H1 (cell line): Measurements from ENCODE around the gene PLA2G4A. TPM values are rescaled to one million over a fixed set of nuclear protein-coding genes. Genes with fewer than 3 reads are reported as not detected.

Experiments used
- CTCF ChIA-PET: fragments of 300-600 bp; sonication (Branson Sonifier 250); formaldehyde crosslinking; loops from one replicate; lab custom pipeline; 2021; ENCODE audit not compliant: partially characterized antibody; lab: Charles Lee
- POLR2A ChIA-PET: fragments of 300-600 bp; sonication (Branson Sonifier 250); formaldehyde crosslinking; loops from one replicate; lab custom pipeline; 2021; ENCODE audit warnings: inconsistent platforms; ENCODE audit not compliant: partially characterized antibody; lab: Charles Lee
- DNase-seq, 2 experiments: peaks; one replicate each; pipeline versions ENCODE4 v3.0.0 to v3.0.0-alpha.2; 2010 to 2022; ENCODE audit warnings: low spot score in 2 of 2, low read depth in 1 of 2, mixed read lengths in 1 of 2
- FAIRE-seq: peaks from 2 replicates; lab custom pipeline; 2011; peaks lifted over from hg19 to GRCh38; lab: Jason Lieb, UNC
- H2AFZ ChIP-seq: 2 replicates; pipeline ENCODE4 v1.8.1; 2012; ENCODE audit warnings: low read length, inconsistent platforms
- H2AK5ac ChIP-seq: 2 replicates; pipeline ENCODE4 v1.6.1; 2013; ENCODE audit warnings: low read depth, low read length
- H2BK120ac ChIP-seq: replicated peaks from 2 replicates; pipeline ENCODE3; 2013; ENCODE audit warnings: low read depth, low read length, inconsistent platforms
- H2BK12ac ChIP-seq: 2 replicates; pipeline ENCODE4 v1.6.1; 2013; ENCODE audit warnings: low read depth, low read length
- H2BK15ac ChIP-seq: 2 replicates; pipeline ENCODE4 v1.6.1; 2013; ENCODE audit warnings: low read length
- H2BK20ac ChIP-seq: 2 replicates; pipeline ENCODE4 v1.6.1; 2013; ENCODE audit warnings: low read length
- H2BK5ac ChIP-seq: 2 replicates; pipeline ENCODE4 v1.6.1; 2013; ENCODE audit warnings: low read depth, low read length
- H3K14ac ChIP-seq: 2 replicates; pipeline ENCODE4 v1.6.1; 2013; ENCODE audit warnings: inconsistent platforms; ENCODE audit not compliant: insufficient read length
- H3K18ac ChIP-seq: 2 replicates; pipeline ENCODE4 v1.6.1; 2013; ENCODE audit warnings: low read length; ENCODE audit errors: extremely low read depth
- H3K23ac ChIP-seq: 2 replicates; pipeline ENCODE4 v1.6.1; 2013; ENCODE audit warnings: inconsistent platforms; ENCODE audit not compliant: insufficient read length
- H3K23me2 ChIP-seq: 2 replicates; pipeline ENCODE4 v1.6.1; 2013; ENCODE audit warnings: low read depth, low read length
- H3K27ac ChIP-seq: 2 replicates; pipeline ENCODE4 v1.6.1; 2011; ENCODE audit warnings: low read depth, low read length, inconsistent platforms
- H3K27me3 ChIP-seq, 4 experiments: replicated peaks in 1 of 4; 1 replicate in 1 of 4; 2 replicates in 3 of 4; pipeline versions ENCODE4 v1.6.1 to v1.8.1; 2011 to 2013; ENCODE audit warnings: low read length in 3 of 4, mild to moderate bottlenecking in 3 of 4, inconsistent platforms in 2 of 4, mixed read lengths in 2 of 4, moderate library complexity in 1 of 4; ENCODE audit not compliant: control insufficient read depth in 3 of 4, insufficient read depth in 3 of 4; ENCODE audit errors: extremely low read depth in 1 of 4
- H3K36me3 ChIP-seq, 4 experiments: 2 replicates each; pipeline versions ENCODE4 v1.6.1 to v1.8.1; 2011 to 2013; ENCODE audit warnings: mild to moderate bottlenecking in 4 of 4, low read length in 3 of 4, moderate library complexity in 2 of 4, control low read depth in 1 of 4, inconsistent platforms in 1 of 4; ENCODE audit not compliant: insufficient read depth in 4 of 4, control insufficient read depth in 2 of 4
- H3K4ac ChIP-seq: replicated peaks from 2 replicates; pipeline ENCODE3; 2013; ENCODE audit warnings: low read length, low read depth, mixed read lengths, inconsistent platforms; ENCODE audit not compliant: insufficient read length
- H3K4me1 ChIP-seq, 4 experiments: replicated peaks in 1 of 4; 1 replicate in 1 of 4; 2 replicates in 3 of 4; pipeline versions ENCODE4 v1.6.1 to v1.8.1; 2011 to 2013; ENCODE audit warnings: low read length in 3 of 4, inconsistent platforms in 2 of 4, mixed read lengths in 1 of 4; ENCODE audit not compliant: insufficient read depth in 4 of 4, control insufficient read depth in 3 of 4
- H3K4me2 ChIP-seq, 2 experiments: 2 replicates each; pipeline versions ENCODE4 v1.6.1 to v1.8.1; 2011 to 2013; ENCODE audit warnings: low read depth in 2 of 2, low read length in 2 of 2, control low read depth in 1 of 2, inconsistent platforms in 1 of 2, mild to moderate bottlenecking in 1 of 2; ENCODE audit not compliant: insufficient read depth in 1 of 2
- H3K4me3 ChIP-seq, 4 experiments: fragments of 200-600, 300-600 bp in 1 of 4; sonication (generic), shearing (Covaris generic), sonication (Bioruptor Twin) in 1 of 4; 2 replicates each; pipeline versions ENCODE4 v1.5.1 to v1.8.1; 2011 to 2016; ENCODE audit warnings: low read length in 4 of 4, low read depth in 3 of 4, control low read depth in 2 of 4, inconsistent platforms in 2 of 4, mild to moderate bottlenecking in 2 of 4, mixed read lengths in 1 of 4, moderate library complexity in 1 of 4; ENCODE audit not compliant: insufficient read depth in 2 of 4; ENCODE audit errors: extremely low read depth in 1 of 4
- H3K56ac ChIP-seq: replicated peaks from 2 replicates; pipeline ENCODE3; 2013; ENCODE audit warnings: low read depth, mild to moderate bottlenecking, mixed read lengths, low read length, inconsistent platforms; ENCODE audit not compliant: insufficient read length
- H3K79me1 ChIP-seq: 2 replicates; pipeline ENCODE4 v1.6.1; 2013; ENCODE audit warnings: low read depth, low read length, control low read depth
- H3K79me2 ChIP-seq, 2 experiments: 2 replicates each; pipeline versions ENCODE4 v1.6.1 to v1.8.1; 2012 to 2013; ENCODE audit warnings: low read length in 2 of 2, mild to moderate bottlenecking in 2 of 2, inconsistent platforms in 1 of 2; ENCODE audit not compliant: insufficient read depth in 2 of 2, control insufficient read depth in 1 of 2
- H3K9ac ChIP-seq, 4 experiments: replicated peaks in 1 of 4; 1 replicate in 1 of 4; 2 replicates in 3 of 4; pipeline versions ENCODE4 v1.6.1 to v1.8.1; 2011 to 2013; ENCODE audit warnings: low read depth in 3 of 4, low read length in 3 of 4, control low read depth in 2 of 4, mild to moderate bottlenecking in 2 of 4, moderate library complexity in 2 of 4, inconsistent platforms in 1 of 4; ENCODE audit errors: extremely low read depth in 1 of 4
- H3K9me3 ChIP-seq, 2 experiments: 2 replicates each; pipeline versions ENCODE4 v1.6.1 to v1.8.1; 2012 to 2013; ENCODE audit warnings: mild to moderate bottlenecking in 2 of 2, moderate library complexity in 2 of 2, control low read depth in 1 of 2, inconsistent platforms in 1 of 2, low read depth in 1 of 2, low read length in 1 of 2, mixed read lengths in 1 of 2; ENCODE audit not compliant: insufficient read depth in 2 of 2
- H4K20me1 ChIP-seq, 2 experiments: replicated peaks in 1 of 2; 2 replicates each; pipeline versions ENCODE3 to v1.8.1; 2011 to 2013; ENCODE audit warnings: inconsistent platforms in 2 of 2, low read length in 2 of 2, mild to moderate bottlenecking in 1 of 2; ENCODE audit not compliant: insufficient read depth in 2 of 2, control insufficient read depth in 1 of 2
- H4K5ac ChIP-seq: 2 replicates; pipeline ENCODE4 v1.6.1; 2013; ENCODE audit warnings: low read length, low read depth, mixed read lengths, inconsistent platforms; ENCODE audit not compliant: insufficient read length
- H4K8ac ChIP-seq: 2 replicates; pipeline ENCODE4 v1.8.0; 2013; ENCODE audit warnings: mild to moderate bottlenecking, moderate library complexity, low read length, inconsistent platforms; ENCODE audit not compliant: insufficient read depth; ENCODE audit errors: extremely low read depth
- H4K91ac ChIP-seq: replicated peaks from 2 replicates; pipeline ENCODE3; 2013; ENCODE audit warnings: low read length, mixed read lengths, inconsistent platforms; ENCODE audit not compliant: insufficient read length
- CHD2 ChIP-seq: IDR thresholded peaks from 2 replicates; pipeline ENCODE4 v1.6.1; 2012; ENCODE audit warnings: low read length, improper control_type of control experiment
- WGBS, 2 experiments: shearing (Covaris generic) in 1 of 2; methylation state at CpG; one replicate each; pipeline versions ENCODE4 v1.1.6 to v1.1.7; 2013 to 2015; ENCODE audit warnings: low lambda C conversion rate in 2 of 2, mixed read lengths in 2 of 2, inconsistent platforms in 1 of 2, low coverage in 1 of 2, missing lambda C conversion rate in 1 of 2; ENCODE audit not compliant: insufficient replicate concordance in 2 of 2, insufficient coverage in 1 of 2, insufficient read length in 1 of 2; ENCODE audit errors: extremely low coverage in 1 of 2, missing lambda C conversion rate in 1 of 2; 5-methylcytosine and 5-hydroxymethylcytosine counted together
- polyA plus RNA-seq, 7 experiments: library from polyadenylated mRNA; depleted of rRNA in 3 of 7; stranded (reverse) in 5 of 7; unstranded in 2 of 7; fragments of >200 nt in 5 of 7; fragments of 200-250 nt in 2 of 7; gene quantifications; 1 replicate in 5 of 7; 2 replicates in 1 of 7; 4 replicates in 1 of 7; pipeline versions ENCODE4 v1.2.1 to v1.2.3, GENCODE V29; 2011 to 2013; ENCODE audit warnings: missing spikeins in 2 of 7, mixed read lengths in 2 of 7
- total RNA-seq: library from RNA; stranded (reverse); fragmentation: NEBNext Ultra II Directional; extraction: Animal tissue kit (Norgen Biotek cat#: 25700); gene quantifications from 2 replicates; pipeline ENCODE4 v1.2.1, GENCODE V29; 2021

The PLA2G4A gene
- total and polyA plus RNA-seq, 2 of the 8 experiments (the other 6 are each of a cell fraction or from before 2014, with no cell fraction given) = 0.63 to 1.4 TPM

DNA sequence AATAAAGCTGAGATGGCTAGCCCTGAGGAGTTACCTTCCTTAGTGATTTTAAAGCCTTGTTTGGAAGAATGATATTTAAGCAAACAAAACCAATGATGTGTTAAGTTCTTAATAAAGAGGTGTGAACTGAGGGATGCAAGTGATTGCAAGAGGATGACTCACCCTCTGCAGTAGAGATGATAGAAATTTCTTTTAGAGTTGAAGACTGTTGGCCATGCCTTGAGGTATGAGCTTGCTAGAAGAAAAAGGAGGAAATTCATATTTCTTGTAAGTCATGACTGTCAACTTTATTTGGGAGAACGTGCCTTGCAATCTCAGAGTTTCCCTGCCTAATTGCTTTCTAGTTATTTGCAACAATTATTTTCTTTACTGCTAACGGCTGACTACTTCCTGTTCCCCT lies 94.7 kb downstream of the PLA2G4A start:
- no peak for FAIRE-seq
- Histone ChIP-seq H3K9ac (no peak overlapping the region), H3K79me1 (no peaks in the 10 kb centered on the region)

More for the DNA sequence above, 94.7 kb downstream of the PLA2G4A start:
- Histone ChIP-seq H3K56ac (no peak overlapping the region), H4K5ac (no peak overlapping the region), H3K14ac (no peak overlapping the region), H3K23me2 (no peaks in the 10 kb centered on the region), H3K9me3 (peaks cover 0 to 2% of the 10 kb centered on the region in 2 experiments; a peak in 1 of 4 replicates), H3K79me2 (no peaks in the 10 kb centered on the region), H3K27ac (no peak overlapping the region), H3K4me1 (no peaks in the 10 kb centered on the region; a peak in 1 of 7 replicates), H4K91ac (no peak overlapping the region), H4K8ac (no peak overlapping the region), H3K4ac (no peak overlapping the region), H2BK120ac (no peak overlapping the region), H3K36me3 (no peaks in the 10 kb centered on the region), H2AFZ (no peak overlapping the region), H3K4me3 (no peak overlapping the region), H3K23ac (no peak overlapping the region), H2BK12ac (no peak overlapping the region), H3K18ac (no peak overlapping the region), H2BK15ac (no peak overlapping the region), H3K27me3 (no peaks in the 10 kb centered on the region), H2BK5ac (no peak overlapping the region), H4K20me1 (no peaks in the 10 kb centered on the region), H2AK5ac (no peak overlapping the region), H2BK20ac (no peak overlapping the region), H3K4me2 (no peak overlapping the region)
- ChIA-PET CTCF (interaction anchor here (0.7 kb wide), 1 partner anchor 123 kb away, joined by 3 read pairs; no protein-coding TSS in a partner anchor), POLR2A (no interaction called here)
- no peak for TF ChIP-seq CHD2
- 95% methylated on average over 2 of the region's 2 CpGs; no CpG with 5 or more reads in 1 of the 2 experiments for WGBS, 2 experiments
- DNase-seq = no peak
